GM11168 (cell line): ENCODE data around the gene ANXA4.

ENCODE experiments used
- in situ Hi-C: fragments of 300-500 bp; cut with MboI; formaldehyde crosslinking; loops from one replicate; pipeline ENCODE4 v1.12.0; 2022; ENCODE audit warnings: low sequenced_read_pairs; ENCODE audit not compliant: unreplicated experiment

ANXA4 gene

GRCh38 chr2:69798290-69798908 lies 56.5 kb downstream of the ANXA4 start:
- in situ Hi-C loops = no loop called here

GRCh38 chr2:69798909-69799526 lies 57.1 kb downstream of the ANXA4 start:
- in situ Hi-C loops = no loop called here

GRCh38 chr2:69801745-69802290 lies 59.9 kb downstream of the ANXA4 start:
- in situ Hi-C loops = loop anchor here (25.0 kb wide), 1 partner anchor 240 kb away; no protein-coding TSS in a partner anchor

- in situ Hi-C loops = loop anchor here (25.0 kb wide), 1 partner anchor 241 kb away; no protein-coding TSS in a partner anchor
Measured at GRCh38 chr2:69802781-69803367, 60.9 kb downstream of the ANXA4 start.

- in situ Hi-C loops = loop anchor here (25.0 kb wide), 1 partner anchor 242 kb away; no protein-coding TSS in a partner anchor
Measured at GRCh38 chr2:69804416-69804815, 62.5 kb downstream of the ANXA4 start.

- in situ Hi-C loops = loop anchor here (25.0 kb wide), 1 partner anchor 244 kb away; no protein-coding TSS in a partner anchor
Measured at GRCh38 chr2:69805887-69806286, 64.0 kb downstream of the ANXA4 start.

- in situ Hi-C loops = loop anchor here (25.0 kb wide), 1 partner anchor 246 kb away; no protein-coding TSS in a partner anchor
Measured at GRCh38 chr2:69807821-69808540, 66.0 kb downstream of the ANXA4 start.

- in situ Hi-C loops = loop anchor here (5.0 to 25.0 kb wide), 2 partner anchors 83 to 248 kb away; no protein-coding TSS in a partner anchor
Measured at GRCh38 chr2:69810550-69810949, 68.6 kb downstream of the ANXA4 start.

- in situ Hi-C loops = loop anchor here (5.0 to 25.0 kb wide), 2 partner anchors 84 to 249 kb away; no protein-coding TSS in a partner anchor
Measured at GRCh38 chr2:69811018-69811417, 69.1 kb downstream of the ANXA4 start.

- in situ Hi-C loops = loop anchor here (5.0 to 25.0 kb wide), 2 partner anchors 84 to 249 kb away; no protein-coding TSS in a partner anchor
Measured at GRCh38 chr2:69811591-69811990, 69.7 kb downstream of the ANXA4 start.

GRCh38 chr2:69815717-69816116 lies 73.8 kb downstream of the ANXA4 start:
- in situ Hi-C loops = loop anchor here (25.0 kb wide), 1 partner anchor 253 kb away; no protein-coding TSS in a partner anchor

GRCh38 chr2:69816923-69817542 lies 75.1 kb downstream of the ANXA4 start:
- in situ Hi-C loops = loop anchor here (25.0 kb wide), 1 partner anchor 255 kb away; no protein-coding TSS in a partner anchor

- in situ Hi-C loops = loop anchor here (25.0 kb wide), 1 partner anchor 256 kb away; no protein-coding TSS in a partner anchor
Measured at GRCh38 chr2:69817729-69818501, 76.0 kb downstream of the ANXA4 start.

GRCh38 chr2:69827796-69828540 lies 86.0 kb downstream of the ANXA4 start:
- in situ Hi-C loops = no loop called here

GRCh38 chr2:69828938-69829255 lies 87.0 kb downstream of the ANXA4 start:
- in situ Hi-C loops = no loop called here

GRCh38 chr2:69829256-69830044 lies 87.5 kb downstream of the ANXA4 start, which contains the start of gene GMCL1:
Gene GMCL1 (plus strand): TSS chr2:69829660. CDS start chr2:69829893, 233 bp downstream.
- in situ Hi-C loops = no loop called here
